ENCODE measurements around the gene TMPRSS11A. TPM values are rescaled to one million over a fixed set of nuclear protein-coding genes. Genes with fewer than 3 reads are reported as not detected.

The TMPRSS11A gene
- total RNA-seq, 2 experiments from 2014 or later, result not detected

DNA sequence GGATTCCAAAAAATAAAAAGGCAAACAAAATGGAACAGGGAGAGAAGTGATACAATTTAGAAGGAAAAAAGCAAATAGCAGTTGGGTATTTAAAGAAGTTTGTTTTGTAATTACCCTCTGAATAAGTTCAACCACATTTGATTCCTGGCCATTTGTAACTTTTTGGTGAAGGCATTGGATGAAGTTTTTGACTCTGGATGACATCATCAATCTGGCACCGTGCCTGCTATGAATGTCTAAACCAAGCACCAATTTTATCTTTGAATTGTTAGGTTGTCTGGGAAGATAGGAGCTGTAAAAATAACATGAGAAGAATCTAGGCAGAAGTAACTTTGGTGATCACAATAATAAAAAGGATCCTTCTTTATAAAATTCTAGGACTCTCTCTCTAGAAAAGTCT, 29.5 kb downstream of the TMPRSS11A start:
- CTCF ChIA-PET, result no interaction called here
- H3K27me3 Mint-ChIP-seq, result peaks cover 20% of the 10 kb centered on the region
- no peak overlapping the region for H3K27ac Mint-ChIP-seq
- peaks cover 3% of the 10 kb centered on the region for H3K4me1 Mint-ChIP-seq
- H3K36me3 Mint-ChIP-seq, result no peaks in the 10 kb centered on the region
- peaks cover 3% of the 10 kb centered on the region for H3K9me3 Mint-ChIP-seq (ENCODE audit: low read depth)
- ATAC-seq, result no peak
- H3K4me3 Mint-ChIP-seq, result no peak overlapping the region
- no peak for DNase-seq

DNA sequence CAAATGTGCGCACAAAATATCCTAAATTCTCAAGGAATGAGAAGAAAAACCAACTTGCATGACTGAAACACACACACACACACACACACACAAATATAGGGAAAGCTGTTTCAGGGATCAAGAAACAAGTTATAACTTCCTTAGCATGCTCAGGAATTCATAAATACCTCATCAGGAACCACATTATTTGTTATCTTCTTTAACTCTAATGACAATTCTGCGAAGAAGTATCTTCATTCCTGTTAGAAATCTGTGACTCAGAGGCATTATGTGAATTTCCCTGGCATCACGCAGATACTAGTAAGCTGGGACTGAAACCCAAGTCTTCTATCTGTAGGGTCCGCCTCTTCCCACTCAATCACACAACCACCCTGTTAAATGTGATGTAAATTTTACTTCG, 30.3 kb downstream of the TMPRSS11A start:
- no peak for ATAC-seq
- H3K36me3 Mint-ChIP-seq, result no peaks in the 10 kb centered on the region
- CTCF ChIA-PET, result no interaction called here
- H3K27ac Mint-ChIP-seq, result no peak overlapping the region
- DNase-seq, result no peak
- H3K4me3 Mint-ChIP-seq, result no peak overlapping the region
- H3K4me1 Mint-ChIP-seq, result peaks cover 3% of the 10 kb centered on the region
- H3K9me3 Mint-ChIP-seq (ENCODE audit: low read depth), result no peaks in the 10 kb centered on the region
- peaks cover 24% of the 10 kb centered on the region for H3K27me3 Mint-ChIP-seq

DNA sequence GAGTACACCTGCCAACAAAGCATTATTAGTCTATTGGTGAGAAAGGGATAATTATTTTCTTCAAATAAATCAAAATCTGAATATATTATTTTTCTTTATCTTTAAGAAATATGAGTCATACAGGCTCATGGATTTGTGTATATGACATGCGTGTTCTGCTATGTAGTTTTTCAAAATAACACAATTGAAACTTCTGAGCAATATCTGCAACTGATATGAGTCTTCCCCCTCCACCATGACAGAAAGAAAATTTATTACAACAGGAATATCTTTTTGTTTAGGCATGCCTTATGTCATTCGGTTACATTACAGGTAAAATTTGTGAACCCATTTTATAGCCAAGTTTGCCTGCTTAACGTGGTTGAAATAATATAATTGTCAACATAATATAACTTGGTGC, 32.0 kb downstream of the TMPRSS11A start:
- Mint-ChIP-seq H3K9me3 (ENCODE audit: low read depth) (no peaks in the 10 kb centered on the region), H3K4me1 (peaks cover 3% of the 10 kb centered on the region), H3K36me3 (no peaks in the 10 kb centered on the region), H3K27me3 (peaks cover 24% of the 10 kb centered on the region), H3K27ac (no peak overlapping the region), H3K4me3 (no peak overlapping the region)
- no peak for DNase-seq
- CTCF ChIA-PET, result no interaction called here
- no peak for ATAC-seq

DNA sequence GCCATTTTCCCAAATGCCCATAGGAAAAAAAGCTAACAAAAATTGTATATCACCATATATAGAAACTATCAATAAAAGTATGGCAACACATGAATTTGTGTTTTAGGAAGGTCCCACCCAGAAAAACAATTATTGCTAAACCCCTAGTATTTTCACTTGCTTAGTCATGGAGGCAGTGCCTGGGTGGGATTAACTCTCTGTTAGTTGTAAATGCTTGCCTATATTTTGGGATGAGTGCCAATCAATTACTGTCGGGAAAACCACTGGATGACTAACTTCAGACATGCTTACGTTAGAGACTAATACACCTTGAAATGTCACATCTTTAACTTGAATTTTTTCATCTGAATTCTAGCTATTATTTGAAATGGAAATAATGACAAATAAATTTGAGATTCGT, 33.9 kb downstream of the TMPRSS11A start:
- H3K4me1 Mint-ChIP-seq, result no peaks in the 10 kb centered on the region
- no peak for DNase-seq
- no peaks in the 10 kb centered on the region for H3K36me3 Mint-ChIP-seq
- no peak overlapping the region for H3K27ac Mint-ChIP-seq
- ATAC-seq, result no peak
- H3K4me3 Mint-ChIP-seq, result no peak overlapping the region
- CTCF ChIA-PET, result no interaction called here
- H3K9me3 Mint-ChIP-seq (ENCODE audit: low read depth), result no peaks in the 10 kb centered on the region
- H3K27me3 Mint-ChIP-seq, result peaks cover 24% of the 10 kb centered on the region

DNA sequence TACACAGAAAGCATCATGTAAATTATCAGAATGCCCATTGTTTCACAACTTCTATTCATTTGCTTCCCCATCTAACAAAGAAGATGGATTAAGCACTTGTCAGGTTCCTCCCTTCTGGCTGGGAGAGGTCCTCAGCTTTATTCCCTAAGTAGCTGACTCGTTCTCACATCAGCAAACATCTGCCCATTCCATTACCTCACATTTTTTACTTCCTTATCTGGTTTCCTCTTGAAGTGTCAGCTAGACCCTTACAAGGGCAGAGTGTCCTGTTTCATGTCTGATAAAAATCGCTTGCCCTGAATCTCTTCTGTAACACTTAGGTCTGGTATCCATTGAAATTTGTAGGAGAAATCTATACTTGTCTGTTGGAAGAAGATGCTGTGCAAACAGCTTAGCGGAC, 34.7 kb downstream of the TMPRSS11A start:
- no peak for ATAC-seq
- H3K4me3 Mint-ChIP-seq, result no peak overlapping the region
- no peaks in the 10 kb centered on the region for H3K4me1 Mint-ChIP-seq
- no peak for DNase-seq
- CTCF ChIA-PET, result no interaction called here
- H3K27ac Mint-ChIP-seq, result no peak overlapping the region
- H3K36me3 Mint-ChIP-seq, result no peaks in the 10 kb centered on the region
- peaks cover 18% of the 10 kb centered on the region for H3K27me3 Mint-ChIP-seq
- H3K9me3 Mint-ChIP-seq (ENCODE audit: low read depth), result no peaks in the 10 kb centered on the region

GRCh38 chr4:67927251-67927650, 36.0 kb downstream of the TMPRSS11A start:
- no peak for DNase-seq
- no peak for ATAC-seq
- Mint-ChIP-seq H3K27me3 (peaks cover 13% of the 10 kb centered on the region), H3K9me3 (ENCODE audit: low read depth) (no peaks in the 10 kb centered on the region), H3K4me3 (no peak overlapping the region), H3K36me3 (no peaks in the 10 kb centered on the region), H3K27ac (no peak overlapping the region), H3K4me1 (no peaks in the 10 kb centered on the region)
- CTCF ChIA-PET, result no interaction called here

DNA sequence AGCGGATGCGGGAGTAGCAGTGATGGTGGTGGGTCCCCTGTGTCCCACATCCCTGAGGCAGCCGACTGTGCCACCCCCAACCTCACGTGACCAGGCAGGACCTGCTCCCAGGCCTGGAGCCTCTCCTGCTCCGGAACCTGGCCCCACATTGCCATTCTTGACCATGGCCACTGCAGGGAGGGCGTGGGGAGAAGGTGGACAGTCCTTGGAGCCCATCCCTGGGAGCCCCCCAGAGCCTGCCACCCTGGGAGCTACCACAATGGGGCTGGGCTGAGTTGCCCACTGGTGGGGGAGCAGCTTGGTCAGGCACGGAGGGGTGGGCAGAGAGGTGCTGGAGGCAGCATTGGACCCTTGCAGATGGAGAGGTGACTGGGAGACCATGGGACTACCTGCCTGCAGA, 36.8 kb downstream of the TMPRSS11A start:
- H3K4me3 Mint-ChIP-seq, result no peak overlapping the region
- no peaks in the 10 kb centered on the region for H3K4me1 Mint-ChIP-seq
- no peaks in the 10 kb centered on the region for H3K9me3 Mint-ChIP-seq (ENCODE audit: low read depth)
- peaks cover 7% of the 10 kb centered on the region for H3K27me3 Mint-ChIP-seq
- ATAC-seq, result no peak
- no peaks in the 10 kb centered on the region for H3K36me3 Mint-ChIP-seq
- no peak overlapping the region for H3K27ac Mint-ChIP-seq
- DNase-seq, result no peak
- CTCF ChIA-PET, result no interaction called here

DNA sequence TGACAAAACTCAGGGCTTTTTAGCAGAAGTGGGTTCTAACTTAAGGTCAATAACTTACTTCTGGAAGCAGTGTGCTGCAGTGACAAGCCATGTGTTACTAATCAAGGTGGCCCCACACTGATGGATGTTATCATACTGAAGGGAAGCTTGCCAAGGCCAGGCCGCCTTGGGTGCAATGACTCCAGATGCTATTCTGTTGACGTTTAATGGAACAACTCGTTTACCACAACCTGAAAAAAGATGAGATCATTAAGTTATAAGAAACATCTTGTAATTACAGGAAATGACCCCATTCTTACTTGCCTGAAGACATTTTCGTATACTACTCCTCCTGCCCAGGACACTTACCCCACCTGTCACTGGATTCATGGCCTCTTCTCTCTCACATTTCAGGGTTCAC, 40.6 kb downstream of the TMPRSS11A start:
- Mint-ChIP-seq H3K9me3 (ENCODE audit: low read depth) (no peaks in the 10 kb centered on the region), H3K4me3 (no peak overlapping the region), H3K4me1 (no peaks in the 10 kb centered on the region), H3K36me3 (no peaks in the 10 kb centered on the region), H3K27ac (no peak overlapping the region), H3K27me3 (peaks cover 11% of the 10 kb centered on the region)
- CTCF ChIA-PET, result no interaction called here
- DNase-seq, result no peak
- ATAC-seq, result no peak

DNA sequence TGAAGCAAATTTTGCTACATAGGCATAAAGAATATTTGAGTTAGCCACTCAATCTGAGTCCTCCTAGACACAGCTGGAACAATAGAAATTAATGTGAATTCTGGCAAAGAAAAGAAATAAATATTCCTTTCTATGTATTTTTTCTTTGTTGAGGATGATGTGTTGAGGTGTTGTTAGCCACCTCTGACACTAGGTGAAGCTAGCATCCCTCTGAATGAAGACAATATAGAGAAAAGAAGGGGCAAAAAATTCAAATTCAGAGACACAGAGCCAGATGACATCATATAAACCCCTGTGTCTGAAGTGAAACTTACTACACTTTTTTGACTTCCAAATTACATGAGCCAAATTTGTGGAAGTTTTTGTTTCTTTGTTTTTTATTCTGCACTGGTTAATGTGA, 44.9 kb downstream of the TMPRSS11A start:
- no peak overlapping the region for H3K4me3 Mint-ChIP-seq
- no peaks in the 10 kb centered on the region for H3K36me3 Mint-ChIP-seq
- DNase-seq (no peak), ATAC-seq (no peak)
- CTCF ChIA-PET, result no interaction called here
- no peaks in the 10 kb centered on the region for H3K4me1 Mint-ChIP-seq
- H3K27ac Mint-ChIP-seq, result no peak overlapping the region
- no peaks in the 10 kb centered on the region for H3K9me3 Mint-ChIP-seq (ENCODE audit: low read depth)
- H3K27me3 Mint-ChIP-seq, result peaks cover 14% of the 10 kb centered on the region

DNA sequence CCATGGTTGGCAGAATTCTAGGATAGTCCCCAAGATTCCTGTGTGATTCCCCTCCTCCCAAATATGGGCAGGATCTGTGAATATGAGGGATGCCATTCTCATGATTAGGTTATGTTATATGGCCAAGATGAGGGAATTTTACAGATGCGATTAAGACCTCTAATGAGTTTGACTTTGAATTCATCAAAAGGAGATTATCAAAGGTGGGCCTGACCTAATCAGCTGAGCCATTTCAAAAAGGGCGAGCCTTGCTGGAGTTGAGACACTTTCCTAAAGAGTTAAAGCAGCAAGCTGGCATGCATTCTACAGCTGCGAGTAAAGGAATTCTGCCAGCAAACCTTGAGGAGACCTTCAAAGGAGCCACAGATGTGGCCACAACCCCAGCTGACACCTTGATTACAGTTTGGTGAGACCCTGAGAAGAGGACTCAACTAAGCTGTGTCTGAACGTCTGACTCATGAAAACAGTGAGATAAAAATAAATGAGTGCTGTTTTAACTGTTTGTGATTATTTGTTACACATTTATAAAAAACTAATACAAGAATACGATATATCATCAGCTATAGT, 47.8 kb downstream of the TMPRSS11A start:
- no peak for ATAC-seq
- no peaks in the 10 kb centered on the region for H3K36me3 Mint-ChIP-seq
- no peak overlapping the region for H3K4me3 Mint-ChIP-seq
- CTCF ChIA-PET, result interaction anchor here (0.8 kb wide), 1 partner anchor 348 kb away, joined by 3 read pairs; no protein-coding TSS in a partner anchor
- H3K9me3 Mint-ChIP-seq (ENCODE audit: low read depth), result no peaks in the 10 kb centered on the region
- peaks cover 19% of the 10 kb centered on the region for H3K27me3 Mint-ChIP-seq
- no peak for DNase-seq
- no peaks in the 10 kb centered on the region for H3K4me1 Mint-ChIP-seq
- no peak overlapping the region for H3K27ac Mint-ChIP-seq

- Mint-ChIP-seq H3K9me3 (ENCODE audit: low read depth) (no peaks in the 10 kb centered on the region), H3K4me1 (no peaks in the 10 kb centered on the region), H3K27ac (no peak overlapping the region), H3K4me3 (no peak overlapping the region), H3K27me3 (peaks cover 10% of the 10 kb centered on the region), H3K36me3 (no peaks in the 10 kb centered on the region)
- DNase-seq, result no peak
- CTCF ChIA-PET, result interaction anchor here (1.7 kb wide), 1 partner anchor 360 kb away, joined by 6 read pairs; no protein-coding TSS in a partner anchor
- no peak for ATAC-seq
These were observed 51.2 kb downstream of the TMPRSS11A start for GRCh38 chr4:67912080-67912479.

DNA sequence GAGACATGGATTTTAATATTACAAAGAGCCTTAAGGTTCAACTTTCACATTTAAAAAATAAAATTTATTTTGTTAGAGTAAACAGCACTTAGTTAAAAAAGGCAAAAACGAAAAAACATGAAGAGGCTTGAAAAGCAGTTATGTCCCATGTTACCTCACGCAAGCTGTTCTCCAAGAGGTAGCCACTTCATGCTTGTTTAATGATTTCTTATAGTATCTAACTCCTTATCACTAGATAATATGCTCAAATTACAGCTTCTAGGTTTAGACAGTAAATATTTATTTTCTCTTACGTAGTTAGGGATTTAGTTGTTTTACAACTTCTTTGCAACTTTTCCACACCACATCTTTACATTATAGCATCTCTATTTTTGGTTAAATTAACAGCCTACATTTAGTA, 51.7 kb downstream of the TMPRSS11A start:
- no peak overlapping the region for H3K27ac Mint-ChIP-seq
- CTCF ChIA-PET, result interaction anchor here (0.9 to 1.7 kb wide), 3 partner anchors 9 to 361 kb away, joined by 3 to 6 read pairs (median 3); no protein-coding TSS in a partner anchor
- H3K27me3 Mint-ChIP-seq, result peaks cover 10% of the 10 kb centered on the region
- ATAC-seq, result no peak
- no peaks in the 10 kb centered on the region for H3K36me3 Mint-ChIP-seq
- H3K4me3 Mint-ChIP-seq, result no peak overlapping the region
- no peaks in the 10 kb centered on the region for H3K4me1 Mint-ChIP-seq
- no peak for DNase-seq
- no peaks in the 10 kb centered on the region for H3K9me3 Mint-ChIP-seq (ENCODE audit: low read depth)

GRCh38 chr4:67911141-67911540, 52.2 kb downstream of the TMPRSS11A start:
- CTCF ChIA-PET, result interaction anchor here (0.9 to 1.7 kb wide), 3 partner anchors 10 to 361 kb away, joined by 3 to 6 read pairs (median 3); no protein-coding TSS in a partner anchor

GRCh38 chr4:67910585-67910905, 52.7 kb downstream of the TMPRSS11A start:
- Mint-ChIP-seq H3K4me1 (no peaks in the 10 kb centered on the region), H3K36me3 (no peaks in the 10 kb centered on the region), H3K27ac (no peak overlapping the region), H3K9me3 (ENCODE audit: low read depth) (no peaks in the 10 kb centered on the region), H3K4me3 (no peak overlapping the region), H3K27me3 (peaks cover 12% of the 10 kb centered on the region)
- no peak for DNase-seq
- CTCF ChIA-PET, result interaction anchor here (0.8 to 2.1 kb wide), 6 partner anchors 10 to 364 kb away, joined by 3 to 8 read pairs (median 3); partner anchors contain the start of gene CENPC
- ATAC-seq, result no peak

More at GRCh38 chr4:67911141-67911540, 52.2 kb downstream of the TMPRSS11A start:
- Mint-ChIP-seq H3K27ac (no peak overlapping the region), H3K9me3 (ENCODE audit: low read depth) (no peaks in the 10 kb centered on the region), H3K4me3 (no peak overlapping the region), H3K36me3 (no peaks in the 10 kb centered on the region), H3K27me3 (peaks cover 12% of the 10 kb centered on the region), H3K4me1 (no peaks in the 10 kb centered on the region)
- ATAC-seq (no peak), DNase-seq (no peak)
